ENCODE data around the gene TRPC4AP.
A peak's percentile ranks its signal among the peaks of the same experiment; 100 is the strongest.

The TRPC4AP gene

DNA sequence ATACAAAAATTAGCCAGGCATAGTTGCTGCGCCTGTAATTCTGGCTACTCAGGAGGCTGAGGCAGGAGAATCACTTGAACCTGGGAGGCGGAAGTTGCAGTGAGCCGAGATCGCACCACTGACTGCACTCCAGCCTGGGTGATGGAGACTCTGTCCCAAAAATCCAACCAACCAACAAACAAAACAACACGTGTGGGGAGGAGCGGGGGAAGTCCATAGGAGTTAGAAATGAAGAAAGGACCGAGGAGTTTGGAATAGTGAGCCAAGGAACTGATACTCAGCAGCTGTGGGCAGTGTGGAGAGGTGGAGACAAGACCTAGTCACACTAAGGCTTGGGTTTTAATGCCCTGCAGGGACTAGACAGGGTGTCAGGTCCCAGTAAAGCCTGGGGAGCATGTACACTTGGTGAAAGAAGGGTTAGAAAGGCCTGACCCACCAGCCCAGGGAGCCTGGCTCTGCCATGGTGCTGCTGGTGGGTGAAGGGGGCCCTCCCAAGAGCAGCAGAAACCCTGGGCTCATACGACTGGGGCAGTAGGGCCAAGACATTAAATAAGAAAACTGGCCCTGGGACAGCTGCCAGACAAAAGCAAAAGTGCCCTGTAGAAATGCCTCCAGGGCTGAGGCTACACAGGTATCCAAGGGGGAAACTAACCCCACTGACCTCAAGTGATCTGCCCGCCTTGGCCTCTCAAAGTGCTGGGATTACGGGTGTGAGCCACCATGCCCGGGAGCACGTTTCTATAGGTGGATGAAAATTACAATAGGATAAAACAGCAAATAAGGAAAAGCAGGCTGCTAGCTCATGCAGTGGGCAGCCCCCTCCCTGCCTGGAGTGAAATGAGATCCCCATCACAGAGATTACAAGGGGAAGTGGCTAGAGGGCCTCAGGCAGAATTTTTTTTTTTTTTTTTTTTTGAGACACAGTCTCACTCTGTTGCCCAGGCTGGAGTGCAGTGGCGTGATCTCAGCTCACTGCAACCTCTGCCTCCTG, 78.9 kb downstream of the TRPC4AP start:
- peak; percentile 76 for DNase-seq

DNA sequence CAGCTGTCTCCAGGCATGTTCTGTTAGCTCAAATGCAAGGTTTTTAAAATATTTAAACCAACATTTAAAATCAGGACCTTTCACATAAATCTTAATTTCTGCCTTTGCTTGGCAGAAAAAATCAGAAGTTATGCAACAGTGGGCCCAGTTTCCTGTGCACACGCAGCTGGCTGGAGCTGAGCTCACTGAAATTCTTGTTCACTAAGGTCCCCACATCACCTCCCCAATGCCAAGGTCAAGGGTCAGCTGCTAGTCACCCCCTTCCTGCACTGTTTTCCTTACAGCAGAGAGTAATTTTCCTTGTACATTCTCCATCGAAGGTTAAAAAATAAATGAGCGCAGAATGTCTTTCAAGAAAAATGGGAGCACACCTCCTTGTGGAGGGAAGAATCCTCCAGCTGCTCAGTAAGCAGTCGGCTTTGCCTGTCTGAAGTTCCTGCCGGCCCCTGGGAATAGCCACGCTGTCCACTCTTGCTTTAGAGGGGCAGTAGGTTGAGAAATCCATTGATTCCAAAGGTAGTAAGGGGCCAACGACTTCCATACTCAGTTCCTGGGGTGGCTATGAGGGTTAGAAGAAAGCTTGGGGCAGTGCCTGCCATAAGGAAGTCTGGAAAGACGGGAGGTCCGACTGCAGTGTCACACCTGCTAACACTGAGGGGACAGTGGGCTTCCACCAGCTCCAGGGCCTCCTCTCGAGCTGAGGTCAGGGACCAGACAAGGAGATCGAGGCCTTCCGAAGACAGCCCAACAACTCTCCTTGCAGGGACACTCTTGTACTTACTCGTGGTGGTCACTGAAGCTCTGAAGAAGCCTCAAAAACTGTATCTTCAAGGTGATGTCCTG, 80.2 kb downstream of the TRPC4AP start:
- no peak for DNase-seq

- no peak for DNase-seq
Observed at GRCh38 chr20:35011589-35012226, 80.9 kb downstream of the TRPC4AP start.

DNA sequence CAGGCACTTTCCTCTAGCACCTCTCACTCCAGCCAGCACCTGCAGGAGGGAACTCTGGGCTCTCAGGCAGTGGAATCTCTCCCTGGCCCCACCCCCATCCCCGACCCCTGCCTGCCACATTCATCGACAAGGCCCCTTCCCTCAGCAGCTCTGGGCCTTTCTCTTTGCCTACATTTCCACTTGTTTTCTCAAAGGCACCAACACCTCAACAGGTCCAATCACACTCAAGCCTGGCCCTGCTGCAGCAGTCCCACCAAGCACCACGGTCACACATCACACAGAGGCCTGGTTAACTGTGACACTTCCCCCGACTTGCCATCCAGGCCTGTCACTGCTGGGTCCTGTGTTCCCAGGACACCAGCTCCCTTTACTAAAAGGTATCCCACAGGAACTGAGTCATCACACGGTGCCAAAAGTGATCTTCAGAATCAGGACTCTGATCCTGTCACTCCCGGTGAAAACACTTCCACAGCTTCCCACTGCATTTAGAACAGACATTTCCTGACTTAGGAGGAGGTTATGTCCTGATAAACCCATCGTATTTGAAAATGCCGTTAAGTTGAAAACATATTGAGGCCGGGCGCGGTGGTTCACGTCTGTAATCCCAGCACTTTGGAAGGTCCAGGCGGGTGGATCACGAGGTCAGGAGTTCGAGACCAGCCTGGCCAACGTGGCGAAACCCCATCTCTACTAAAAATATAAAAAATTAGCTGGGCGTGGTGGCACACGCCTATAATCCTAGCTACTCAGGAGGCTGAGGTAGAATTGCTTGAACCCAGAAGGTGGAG, 82.0 kb downstream of the TRPC4AP start:
- no peak for DNase-seq

GRCh38 chr20:35009665-35010328, 82.8 kb downstream of the TRPC4AP start:
- no peak for DNase-seq

DNA sequence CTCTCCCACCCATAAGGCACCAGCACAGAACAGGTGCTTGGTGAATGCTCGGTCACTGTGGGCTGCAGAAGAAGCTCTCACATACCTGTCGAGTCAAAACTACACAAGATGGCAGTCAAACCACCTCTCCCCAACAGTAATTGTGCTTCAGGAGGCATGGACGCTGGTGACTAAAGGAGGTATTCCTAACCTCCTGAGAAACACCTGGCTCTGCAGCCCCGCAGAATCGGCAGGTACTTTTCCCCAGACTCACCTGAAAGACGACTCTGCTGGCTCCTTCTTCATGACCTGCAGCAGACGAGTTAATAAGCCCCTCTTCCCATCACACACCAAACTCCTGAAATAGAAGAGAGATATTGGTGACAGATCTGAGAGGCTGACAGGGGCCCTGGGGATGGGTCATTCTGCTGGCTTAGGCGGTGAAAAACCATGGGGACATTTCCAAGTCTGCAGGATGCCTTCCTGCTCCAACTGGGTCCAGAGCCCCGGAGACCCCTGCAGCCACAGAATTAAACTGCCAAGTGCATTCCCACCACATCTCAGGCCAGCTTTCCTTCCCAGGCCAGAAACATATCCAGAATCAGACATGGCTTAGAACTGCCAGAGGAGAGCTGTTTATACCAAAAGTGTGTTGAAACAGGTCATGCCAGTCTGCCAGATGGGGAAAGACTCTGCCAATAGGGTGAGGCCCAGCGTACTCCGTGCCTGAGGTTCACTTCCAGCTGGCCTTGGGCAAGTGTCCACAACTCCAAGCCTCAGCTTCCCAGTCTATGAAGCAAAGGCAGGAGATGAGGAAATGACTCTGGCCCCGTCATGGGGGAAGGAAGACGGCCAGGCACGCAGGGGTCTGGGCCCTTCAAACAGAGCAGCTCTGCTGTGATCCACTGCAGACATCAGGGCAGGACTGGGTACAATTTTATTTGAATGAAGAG, 83.9 kb downstream of the TRPC4AP start:
- no peak for DNase-seq

GRCh38 chr20:35007891-35008290, 84.7 kb downstream of the TRPC4AP start:
- no peak for DNase-seq

DNA sequence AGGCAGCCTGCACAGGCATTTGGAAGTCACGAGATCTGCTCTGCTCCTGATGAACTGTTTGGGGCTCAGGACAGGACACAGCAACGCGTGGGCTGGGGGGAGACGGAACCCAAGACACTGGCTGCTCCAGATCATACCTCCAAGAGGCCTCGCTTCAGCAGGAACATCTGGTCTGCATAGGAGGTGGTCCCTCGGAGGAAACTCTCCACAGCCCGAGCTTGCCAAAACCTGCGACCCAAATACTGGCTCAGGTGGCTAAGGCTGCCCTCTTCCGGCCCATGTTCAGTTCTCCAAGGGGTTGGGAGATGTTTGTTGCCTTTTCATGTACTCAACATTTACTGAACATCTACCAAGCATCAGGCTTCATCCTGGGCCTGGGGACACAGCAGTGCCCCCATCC, 85.2 kb downstream of the TRPC4AP start:
- no peak for DNase-seq

DNA sequence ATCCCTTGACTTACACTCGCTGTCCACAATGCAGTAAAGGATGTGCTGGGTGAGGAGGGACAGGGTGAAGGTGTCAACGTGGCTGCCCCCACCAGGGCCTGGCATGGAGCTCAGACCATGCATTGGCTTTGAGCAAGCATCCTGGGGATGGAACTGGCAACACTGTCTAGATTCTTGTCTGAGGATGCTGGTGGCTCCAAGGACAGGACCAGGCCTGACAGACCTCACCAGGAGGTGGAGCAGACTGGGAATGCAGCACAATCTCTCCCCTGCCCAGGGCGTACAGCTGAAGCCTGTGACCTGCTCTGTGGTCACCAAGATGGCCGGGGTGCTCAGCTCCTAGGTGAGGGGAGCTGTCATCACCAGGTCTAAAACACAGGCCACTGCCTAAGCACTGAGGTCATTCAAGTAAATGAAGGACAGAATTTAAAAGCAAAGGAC, 86.1 kb downstream of the TRPC4AP start:
- DNase-seq: no peak

DNA sequence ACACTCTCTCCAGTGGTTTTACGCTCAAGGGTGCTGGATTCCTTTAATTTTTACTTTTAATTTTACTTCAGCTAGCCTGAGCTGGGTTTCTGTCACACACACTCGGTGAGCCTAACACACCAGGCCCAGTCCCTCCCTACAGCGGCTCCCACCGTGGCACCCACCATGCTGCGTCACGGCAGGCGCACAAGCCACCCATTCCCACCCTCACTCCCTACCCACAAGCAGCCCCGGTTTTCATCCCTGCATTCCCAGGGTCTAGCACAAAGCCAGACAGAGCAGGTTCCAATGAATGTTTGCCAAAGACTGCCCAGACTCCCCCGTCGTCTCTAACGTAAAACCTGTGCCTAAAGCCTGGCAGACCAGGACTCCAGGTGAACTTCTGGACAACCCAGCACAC, 86.6 kb downstream of the TRPC4AP start:
- no peak for DNase-seq

- DNase-seq: no peak
Observed at GRCh38 chr20:35005463-35005961, 87.1 kb downstream of the TRPC4AP start.

- no peak for DNase-seq
Observed at GRCh38 chr20:35004749-35005462, 87.7 kb downstream of the TRPC4AP start.

DNA sequence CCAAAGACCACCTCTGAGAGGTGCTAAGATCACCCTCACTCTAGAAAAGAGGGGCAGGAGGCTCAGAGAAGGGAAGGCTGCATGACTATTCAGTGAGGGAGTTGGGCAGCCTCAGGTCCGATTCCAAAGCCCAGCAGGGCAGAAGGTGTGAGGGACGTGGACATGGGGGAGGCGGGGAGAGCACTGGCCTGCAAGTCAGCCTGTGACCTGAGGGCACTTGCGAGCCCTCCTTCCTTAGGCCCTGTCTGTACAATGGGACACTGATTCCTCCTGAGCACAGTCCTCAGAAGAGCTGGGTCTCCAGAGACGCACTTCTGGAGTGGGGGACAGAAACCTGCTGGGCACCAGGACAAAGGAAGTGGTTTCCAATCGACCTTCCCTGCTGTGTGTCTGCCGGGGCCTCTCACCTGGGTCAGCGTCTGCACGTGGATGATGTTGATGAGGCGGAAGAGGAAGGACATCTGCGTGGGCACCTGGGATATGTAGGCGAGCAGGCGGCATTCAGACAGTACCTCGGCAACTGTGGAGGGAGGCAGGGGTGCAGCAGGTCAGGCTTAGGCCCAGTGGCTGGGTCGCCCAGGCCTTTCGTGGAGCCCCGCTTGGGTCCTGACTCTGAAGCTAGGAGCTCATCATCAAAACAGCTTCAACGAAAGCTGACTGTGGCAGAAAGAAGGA, 88.4 kb downstream of the TRPC4AP start:
- no peak for DNase-seq

- no peak for DNase-seq
Observed at GRCh38 chr20:35003211-35004031, 89.2 kb downstream of the TRPC4AP start.

- no peak for DNase-seq
Observed at GRCh38 chr20:35002426-35003210, 90.0 kb downstream of the TRPC4AP start.

DNA sequence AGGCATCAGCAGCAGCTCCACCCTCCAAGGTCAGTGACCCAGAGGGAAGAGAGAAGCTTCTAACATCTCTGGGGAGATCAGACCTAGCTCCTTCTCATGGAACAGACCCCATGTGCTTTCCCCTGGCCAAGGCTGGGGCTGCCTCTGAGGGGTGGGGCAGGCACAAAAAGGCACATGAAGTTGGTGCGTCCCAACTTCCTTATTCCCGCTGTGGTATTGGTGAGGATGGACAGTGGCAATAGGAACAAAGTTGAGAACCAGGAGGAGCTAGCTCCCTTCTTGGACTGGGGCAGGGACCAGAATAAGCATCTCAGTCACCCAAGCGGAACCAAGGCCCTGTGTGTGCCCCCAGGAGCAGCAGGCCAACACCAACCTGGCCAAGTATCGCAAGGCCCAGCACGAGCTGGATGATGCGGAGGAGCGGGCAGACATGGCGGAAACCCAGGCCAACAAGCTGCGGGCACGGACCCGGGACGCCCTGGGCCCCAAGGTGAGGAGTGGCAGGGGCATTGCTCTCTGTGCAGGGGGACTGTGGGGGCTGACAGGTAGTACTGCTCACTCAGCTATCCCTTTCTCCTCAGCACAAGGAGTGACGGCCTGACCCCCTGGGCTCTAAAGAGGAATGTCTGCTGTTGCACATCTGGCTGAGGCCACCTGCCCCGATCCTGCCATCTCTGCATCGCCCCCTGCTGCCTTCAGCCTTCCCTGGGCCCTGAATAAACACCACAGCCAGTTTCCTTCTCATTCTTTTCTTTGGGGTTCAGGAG, 90.8 kb downstream of the TRPC4AP start:
- no peak for DNase-seq

Measured in OCI-M1 (cell line).